ENCODE measurements around the gene FGF11.
"Not testable (repeated sequence)": the region's sequence is repeated elsewhere in the genome, so short reads cannot be mapped to it uniquely, and the experiment has no call there.

The FGF11 gene

GRCh38 chr17:7459961-7460545 lies 20.7 kb downstream of the FGF11 start:
- DNase-seq = no peak

- DNase-seq = no peak
These were observed 21.7 kb downstream of the FGF11 start for GRCh38 chr17:7460850-7461660.

- DNase-seq = no peak
These were observed 23.4 kb downstream of the FGF11 start for GRCh38 chr17:7462474-7463371.

GRCh38 chr17:7463372-7463846 lies 24.1 kb downstream of the FGF11 start:
- DNase-seq = no peak

- no peak for DNase-seq
These were observed 24.8 kb downstream of the FGF11 start for GRCh38 chr17:7464081-7464480.

GRCh38 chr17:7465597-7466275 lies 26.4 kb downstream of the FGF11 start:
- no peak for DNase-seq

- DNase-seq = no peak
These were observed 27.0 kb downstream of the FGF11 start for GRCh38 chr17:7466318-7466638.

GRCh38 chr17:7466639-7467341 lies 27.5 kb downstream of the FGF11 start:
- peak in 9 of 56 donors; percentile 7 to 78 (median 36) for DNase-seq

GRCh38 chr17:7467498-7467897 lies 28.2 kb downstream of the FGF11 start:
- no peak for DNase-seq

- no peak for DNase-seq
These were observed 29.0 kb downstream of the FGF11 start for GRCh38 chr17:7468290-7468689.

GRCh38 chr17:7468804-7469389 lies 29.6 kb downstream of the FGF11 start:
- DNase-seq = no peak

GRCh38 chr17:7469843-7470242 lies 30.5 kb downstream of the FGF11 start:
- DNase-seq = not testable (repeated sequence)

- DNase-seq = not testable (repeated sequence)
These were observed 31.2 kb downstream of the FGF11 start for GRCh38 chr17:7470457-7470973.

- no peak for DNase-seq
These were observed 32.4 kb downstream of the FGF11 start for GRCh38 chr17:7471729-7472128.

GRCh38 chr17:7474767-7475166 lies 35.5 kb downstream of the FGF11 start:
- not testable (repeated sequence) for DNase-seq

- DNase-seq = no peak
These were observed 36.6 kb downstream of the FGF11 start for GRCh38 chr17:7475764-7476422.

- DNase-seq = no peak
These were observed 37.2 kb downstream of the FGF11 start for GRCh38 chr17:7476494-7476893.

GRCh38 chr17:7476951-7477350 lies 37.6 kb downstream of the FGF11 start:
- DNase-seq = no peak
